ENCODE measurements around the gene CMIP. TPM values are rescaled to one million over a fixed set of nuclear protein-coding genes. Genes with fewer than 3 reads are reported as not detected.
"Not testable (repeated sequence)": the region's sequence is repeated elsewhere in the genome, so short reads cannot be mapped to it uniquely, and the experiment has no call there.

CMIP gene
- total RNA-seq, 1 experiment from 2014 or later = 53.6 TPM

DNA sequence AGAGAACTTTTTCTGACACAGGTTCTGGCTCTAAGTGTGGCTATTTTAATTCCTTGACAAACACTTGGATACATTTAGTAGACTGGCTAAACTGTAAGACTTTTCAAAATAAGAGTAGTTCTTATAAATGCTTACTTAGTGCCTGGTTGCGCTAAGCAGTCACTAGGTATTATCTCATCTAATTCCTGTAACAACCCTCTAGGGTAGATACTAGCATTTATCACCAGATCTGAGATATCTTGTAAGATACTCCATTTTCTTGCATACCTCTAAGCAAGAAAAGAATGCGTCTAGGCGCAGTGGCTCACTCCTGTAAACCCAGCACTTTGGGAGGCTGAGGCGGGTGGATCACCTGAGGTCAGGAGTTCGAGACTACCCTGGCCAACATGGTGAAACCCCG is 131.2 kb downstream of the CMIP start:
- TF ChIP-seq, protein P1, sequence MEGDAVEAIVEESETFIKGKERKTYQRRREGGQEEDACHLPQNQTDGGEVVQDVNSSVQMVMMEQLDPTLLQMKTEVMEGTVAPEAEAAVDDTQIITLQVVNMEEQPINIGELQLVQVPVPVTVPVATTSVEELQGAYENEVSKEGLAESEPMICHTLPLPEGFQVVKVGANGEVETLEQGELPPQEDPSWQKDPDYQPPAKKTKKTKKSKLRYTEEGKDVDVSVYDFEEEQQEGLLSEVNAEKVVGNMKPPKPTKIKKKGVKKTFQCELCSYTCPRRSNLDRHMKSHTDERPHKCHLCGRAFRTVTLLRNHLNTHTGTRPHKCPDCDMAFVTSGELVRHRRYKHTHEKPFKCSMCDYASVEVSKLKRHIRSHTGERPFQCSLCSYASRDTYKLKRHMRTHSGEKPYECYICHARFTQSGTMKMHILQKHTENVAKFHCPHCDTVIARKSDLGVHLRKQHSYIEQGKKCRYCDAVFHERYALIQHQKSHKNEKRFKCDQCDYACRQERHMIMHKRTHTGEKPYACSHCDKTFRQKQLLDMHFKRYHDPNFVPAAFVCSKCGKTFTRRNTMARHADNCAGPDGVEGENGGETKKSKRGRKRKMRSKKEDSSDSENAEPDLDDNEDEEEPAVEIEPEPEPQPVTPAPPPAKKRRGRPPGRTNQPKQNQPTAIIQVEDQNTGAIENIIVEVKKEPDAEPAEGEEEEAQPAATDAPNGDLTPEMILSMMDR (IDR thresholded peaks at IDR 0.05; ENCODE audit: unreplicated experiment) = no peak
- H3K27me3 Mint-ChIP-seq (ENCODE audit: insufficient read depth, unreplicated experiment) = no peaks in the 10 kb centered on the region
- CTCF ChIA-PET = interaction anchor here (0.6 to 1.1 kb wide), 2 partner anchors 12 to 199 kb away, joined by 3 to 4 read pairs; no protein-coding TSS in a partner anchor
- H3K36me3 Mint-ChIP-seq (ENCODE audit: insufficient read depth, unreplicated experiment) = peaks cover 17% of the 10 kb centered on the region
- POLR2A ChIA-PET = no interaction called here
- no peak overlapping the region for H3K4me3 Mint-ChIP-seq (ENCODE audit: unreplicated experiment)
- H3K27ac Mint-ChIP-seq (ENCODE audit: low read depth, unreplicated experiment) = no peak overlapping the region
- intact Hi-C loops (cut with micrococcal nuclease) = no loop called here
- no peak for DNase-seq (ENCODE audit: unreplicated experiment)
- peaks cover 4% of the 10 kb centered on the region for H3K4me1 Mint-ChIP-seq (ENCODE audit: insufficient read depth, unreplicated experiment)
- no TSS peak for BruUV-seq (replicated peaks)
- no peaks in the 10 kb centered on the region for H3K9me3 Mint-ChIP-seq (ENCODE audit: unreplicated experiment)

- Mint-ChIP-seq H3K4me1 (ENCODE audit: insufficient read depth, unreplicated experiment) (peaks cover 9% of the 10 kb centered on the region), H3K27ac (ENCODE audit: low read depth, unreplicated experiment) (no peak overlapping the region), H3K4me3 (ENCODE audit: unreplicated experiment) (no peak overlapping the region), H3K27me3 (ENCODE audit: insufficient read depth, unreplicated experiment) (no peaks in the 10 kb centered on the region), H3K36me3 (ENCODE audit: insufficient read depth, unreplicated experiment) (peaks cover 17% of the 10 kb centered on the region), H3K9me3 (ENCODE audit: unreplicated experiment) (no peaks in the 10 kb centered on the region)
- TF ChIP-seq, protein P1 (IDR thresholded peaks at IDR 0.05; ENCODE audit: unreplicated experiment) = no peak
- DNase-seq (ENCODE audit: unreplicated experiment) = no peak
- intact Hi-C loops (cut with micrococcal nuclease) = no loop called here
- ChIA-PET POLR2A (no interaction called here), CTCF (no interaction called here)
- no TSS peak for BruUV-seq (replicated peaks)
Measured at GRCh38 chr16:81576696-81577095, 132.1 kb downstream of the CMIP start.

- H3K4me3 Mint-ChIP-seq (ENCODE audit: unreplicated experiment); BruUV-seq (replicated peaks); H3K27ac Mint-ChIP-seq (ENCODE audit: low read depth, unreplicated experiment); H3K4me1 Mint-ChIP-seq (ENCODE audit: insufficient read depth, unreplicated experiment); H3K27me3 Mint-ChIP-seq (ENCODE audit: insufficient read depth, unreplicated experiment); CTCF ChIA-PET; H3K9me3 Mint-ChIP-seq (ENCODE audit: unreplicated experiment); DNase-seq (ENCODE audit: unreplicated experiment); POLR2A ChIA-PET; intact Hi-C loops (cut with micrococcal nuclease): not testable (repeated sequence)
- peaks cover 15% of the 10 kb centered on the region for H3K36me3 Mint-ChIP-seq (ENCODE audit: insufficient read depth, unreplicated experiment)
Measured at GRCh38 chr16:81577272-81577671, 132.7 kb downstream of the CMIP start.

GRCh38 chr16:81578076-81578475 is 133.5 kb downstream of the CMIP start:
- peaks cover 7% of the 10 kb centered on the region for H3K36me3 Mint-ChIP-seq (ENCODE audit: insufficient read depth, unreplicated experiment)
- POLR2A ChIA-PET = interaction anchor here (1.8 kb wide), 1 partner anchor 9 kb away, joined by 8 read pairs; no protein-coding TSS in a partner anchor
- H3K27me3 Mint-ChIP-seq (ENCODE audit: insufficient read depth, unreplicated experiment) = no peaks in the 10 kb centered on the region
- TF ChIP-seq, protein P1 (IDR thresholded peaks at IDR 0.05; ENCODE audit: unreplicated experiment) = no peak
- CTCF ChIA-PET = no interaction called here
- no peak for DNase-seq (ENCODE audit: unreplicated experiment)
- H3K4me1 Mint-ChIP-seq (ENCODE audit: insufficient read depth, unreplicated experiment) = peaks cover 16% of the 10 kb centered on the region
- intact Hi-C loops (cut with micrococcal nuclease) = no loop called here
- H3K4me3 Mint-ChIP-seq (ENCODE audit: unreplicated experiment) = no peak overlapping the region
- BruUV-seq (replicated peaks) = no TSS peak
- H3K27ac Mint-ChIP-seq (ENCODE audit: low read depth, unreplicated experiment) = no peak overlapping the region
- H3K9me3 Mint-ChIP-seq (ENCODE audit: unreplicated experiment) = no peaks in the 10 kb centered on the region
